Tibial artery (tissue), 4 donors: ENCODE measurements around the gene PDCD10.

Experiments
- DNase-seq, 2 donors: peaks; one replicate each; pipeline ENCODE4 v3.0.0-alpha.2; 2019
- H3K27ac ChIP-seq, 2 donors: fragments of 200-600 bp; sonication (generic) in 1 of 2; 1 replicate in 1 of 2; 2 replicates in 1 of 2; pipeline ENCODE4 v1.5.1; 2018 to 2019; ENCODE audit warnings: mild to moderate bottlenecking in 1 of 2
- H3K27me3 ChIP-seq, 2 donors: fragments of 200-600 bp; sonication (generic) in 1 of 2; one replicate each; pipeline versions ENCODE4 v1.5.1 to v1.6.0; 2016 to 2019
- H3K36me3 ChIP-seq, 3 donors: fragments of 200-600 bp; sonication (generic) in 2 of 3; one replicate each; pipeline ENCODE4 v1.5.1; 2016 to 2019; ENCODE audit warnings: mild to moderate bottlenecking in 2 of 3
- H3K4me1 ChIP-seq, 4 donors: fragments of 200-600 bp; sonication (generic) in 2 of 4; 1 replicate in 3 of 4; 2 replicates in 1 of 4; pipeline ENCODE4 v1.5.1; 2016 to 2019
- H3K4me3 ChIP-seq, 2 donors: fragments of 200-600 bp; sonication (generic) in 1 of 2; 1 replicate in 1 of 2; 2 replicates in 1 of 2; pipeline ENCODE4 v1.5.1; 2018 to 2019; ENCODE audit warnings: mild to moderate bottlenecking in 2 of 2
- H3K9me3 ChIP-seq, 3 donors: fragments of 200-600 bp; sonication (generic) in 1 of 3; one replicate each; pipeline ENCODE4 v1.5.1; 2016 to 2019
- intact Hi-C: fragments of 100-400 bp; cut with DNase I; formaldehyde crosslinking; loops from one replicate; pipeline ENCODE4 v1.15.0; 2023; ENCODE audit warnings: low total_unique reads
- TF ChIP-seq, protein P1 (sequence below), 2 experiments: fragments of 200-600 bp in 1 of 2; fragments of 450-650 bp in 1 of 2; IDR thresholded peaks; one replicate each; pipeline ENCODE4 v1.5.1; 2017 to 2019; ENCODE audit warnings: antibody characterized with exemption in 2 of 2, mild to moderate bottlenecking in 1 of 2, moderate library complexity in 1 of 2

The PDCD10 gene

GRCh38 chr3:167712445-167712844 lies 22.2 kb downstream of the PDCD10 start:
- Histone ChIP-seq H3K27ac (no peak overlapping the region), H3K4me3 (no peak overlapping the region), H3K4me1 (no peaks in the 10 kb centered on the region), H3K9me3 (no peaks in the 10 kb centered on the region), H3K36me3 (peaks cover 5 to 30% (median 23%) of the 10 kb centered on the region in 3 donors), H3K27me3 (no peaks in the 10 kb centered on the region)
- TF ChIP-seq, protein P1, sequence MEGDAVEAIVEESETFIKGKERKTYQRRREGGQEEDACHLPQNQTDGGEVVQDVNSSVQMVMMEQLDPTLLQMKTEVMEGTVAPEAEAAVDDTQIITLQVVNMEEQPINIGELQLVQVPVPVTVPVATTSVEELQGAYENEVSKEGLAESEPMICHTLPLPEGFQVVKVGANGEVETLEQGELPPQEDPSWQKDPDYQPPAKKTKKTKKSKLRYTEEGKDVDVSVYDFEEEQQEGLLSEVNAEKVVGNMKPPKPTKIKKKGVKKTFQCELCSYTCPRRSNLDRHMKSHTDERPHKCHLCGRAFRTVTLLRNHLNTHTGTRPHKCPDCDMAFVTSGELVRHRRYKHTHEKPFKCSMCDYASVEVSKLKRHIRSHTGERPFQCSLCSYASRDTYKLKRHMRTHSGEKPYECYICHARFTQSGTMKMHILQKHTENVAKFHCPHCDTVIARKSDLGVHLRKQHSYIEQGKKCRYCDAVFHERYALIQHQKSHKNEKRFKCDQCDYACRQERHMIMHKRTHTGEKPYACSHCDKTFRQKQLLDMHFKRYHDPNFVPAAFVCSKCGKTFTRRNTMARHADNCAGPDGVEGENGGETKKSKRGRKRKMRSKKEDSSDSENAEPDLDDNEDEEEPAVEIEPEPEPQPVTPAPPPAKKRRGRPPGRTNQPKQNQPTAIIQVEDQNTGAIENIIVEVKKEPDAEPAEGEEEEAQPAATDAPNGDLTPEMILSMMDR (IDR thresholded peaks at IDR 0.05), result no peak
- no peak for DNase-seq
- intact Hi-C loops, result loop anchor here (5.0 kb wide), 1 partner anchor 1180 kb away; no protein-coding TSS in a partner anchor

- Histone ChIP-seq H3K4me1 (peaks cover 0 to 1% (median 0%) of the 10 kb centered on the region in 4 donors), H3K9me3 (no peaks in the 10 kb centered on the region), H3K36me3 (peaks cover 5 to 29% (median 27%) of the 10 kb centered on the region in 3 donors), H3K27ac (no peak overlapping the region), H3K4me3 (no peak overlapping the region), H3K27me3 (no peaks in the 10 kb centered on the region)
- intact Hi-C loops, result loop anchor here (5.0 kb wide), 1 partner anchor 1179 kb away; no protein-coding TSS in a partner anchor
- no peak for DNase-seq
- TF ChIP-seq, protein P1 (IDR thresholded peaks at IDR 0.05), result no peak
Observed at GRCh38 chr3:167711439-167711838, 23.3 kb downstream of the PDCD10 start.

- intact Hi-C loops, result loop anchor here (5.0 kb wide), 1 partner anchor 1178 kb away; no protein-coding TSS in a partner anchor
Observed at GRCh38 chr3:167710552-167710951, 24.1 kb downstream of the PDCD10 start.

GRCh38 chr3:167709690-167710089 lies 25.0 kb downstream of the PDCD10 start:
- intact Hi-C loops, result loop anchor here (5.0 kb wide), 1 partner anchor 1177 kb away; no protein-coding TSS in a partner anchor
- no peak for DNase-seq
- H3K4me1 ChIP-seq, result peaks cover 0 to 4% (median 0%) of the 10 kb centered on the region in 4 donors
- no peaks in the 10 kb centered on the region for H3K27me3 ChIP-seq
- no peaks in the 10 kb centered on the region for H3K9me3 ChIP-seq
- peaks cover 5 to 29% (median 20%) of the 10 kb centered on the region in 3 donors for H3K36me3 ChIP-seq
- no peak overlapping the region for H3K4me3 ChIP-seq
- H3K27ac ChIP-seq, result no peak overlapping the region
- TF ChIP-seq, protein P1 (IDR thresholded peaks at IDR 0.05), result no peak

More at GRCh38 chr3:167710552-167710951, 24.1 kb downstream of the PDCD10 start:
- Histone ChIP-seq H3K36me3 (peaks cover 5 to 29% (median 20%) of the 10 kb centered on the region in 3 donors), H3K4me3 (no peak overlapping the region), H3K4me1 (peaks cover 0 to 4% (median 0%) of the 10 kb centered on the region in 4 donors), H3K27me3 (no peaks in the 10 kb centered on the region), H3K9me3 (no peaks in the 10 kb centered on the region), H3K27ac (no peak overlapping the region)
- TF ChIP-seq, protein P1 (IDR thresholded peaks at IDR 0.05), result no peak
- DNase-seq, result no peak

DNA sequence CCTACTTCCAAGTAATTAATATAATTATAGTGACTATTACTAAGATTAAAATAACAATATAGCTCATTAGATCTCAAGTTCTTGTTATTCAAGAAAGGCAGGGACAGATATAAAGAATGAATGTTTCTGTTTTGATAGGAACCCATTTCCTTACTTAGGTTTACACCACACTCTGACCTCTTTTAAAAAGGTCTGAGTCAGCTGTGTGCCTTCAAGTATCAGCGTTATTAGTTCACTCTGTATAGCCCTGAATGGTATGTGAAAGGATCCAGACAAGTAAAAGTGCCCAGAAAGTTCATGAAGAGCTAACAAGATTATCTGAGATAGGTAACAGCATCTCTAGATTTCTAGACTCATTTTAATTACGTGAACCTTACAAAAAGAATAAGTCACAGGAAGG lies 28.9 kb downstream of the PDCD10 start:
- no peaks in the 10 kb centered on the region for H3K9me3 ChIP-seq
- H3K4me3 ChIP-seq, result no peak overlapping the region
- no peaks in the 10 kb centered on the region for H3K27me3 ChIP-seq
- TF ChIP-seq, protein P1 (IDR thresholded peaks at IDR 0.05), result no peak
- intact Hi-C loops, result no loop called here
- peaks cover 0 to 4% (median 0%) of the 10 kb centered on the region in 4 donors for H3K4me1 ChIP-seq
- no peak overlapping the region for H3K27ac ChIP-seq
- peaks cover 13 to 37% (median 20%) of the 10 kb centered on the region in 3 donors for H3K36me3 ChIP-seq
- DNase-seq, result no peak
